ENCODE data around the gene RFTN2.
"Not testable (repeated sequence)": the region's sequence is repeated elsewhere in the genome, so short reads cannot be mapped to it uniquely, and the experiment has no call there.

The RFTN2 gene

GRCh38 chr2:197675711-197676188 lies 363 bp upstream of the RFTN2 start:
- DNase-seq (ENCODE audit: low read depth in 2 of 2): no peak

GRCh38 chr2:197674591-197674990 lies 796 bp downstream of the RFTN2 start:
- no peak for DNase-seq (ENCODE audit: low read depth in 2 of 2)

GRCh38 chr2:197674060-197674459 lies 1.3 kb downstream of the RFTN2 start:
- DNase-seq (ENCODE audit: low read depth in 2 of 2): no peak

- DNase-seq (ENCODE audit: low read depth in 2 of 2): no peak
Measured at GRCh38 chr2:197673606-197674005, 1.8 kb downstream of the RFTN2 start.

- DNase-seq (ENCODE audit: low read depth in 2 of 2): no peak
Measured at GRCh38 chr2:197673106-197673505, 2.3 kb downstream of the RFTN2 start.

GRCh38 chr2:197672371-197672893 lies 3.0 kb downstream of the RFTN2 start:
- DNase-seq (ENCODE audit: low read depth in 2 of 2): no peak

GRCh38 chr2:197669077-197669476 lies 6.3 kb downstream of the RFTN2 start:
- DNase-seq (ENCODE audit: low read depth in 2 of 2): no peak

- no peak for DNase-seq (ENCODE audit: low read depth in 2 of 2)
Measured at GRCh38 chr2:197668296-197668695, 7.1 kb downstream of the RFTN2 start.

GRCh38 chr2:197666277-197666676 lies 9.1 kb downstream of the RFTN2 start:
- no peak for DNase-seq (ENCODE audit: low read depth in 2 of 2)

- DNase-seq (ENCODE audit: low read depth in 2 of 2): no peak
Measured at GRCh38 chr2:197661626-197662025, 13.8 kb downstream of the RFTN2 start.

- no peak for DNase-seq (ENCODE audit: low read depth in 2 of 2)
Measured at GRCh38 chr2:197657562-197657961, 17.8 kb downstream of the RFTN2 start.

GRCh38 chr2:197647961-197648690 lies 27.3 kb downstream of the RFTN2 start:
- no peak for DNase-seq (ENCODE audit: low read depth in 2 of 2)

GRCh38 chr2:197641666-197642065 lies 33.7 kb downstream of the RFTN2 start:
- no peak for DNase-seq (ENCODE audit: low read depth in 2 of 2)

GRCh38 chr2:197640571-197641122 lies 34.7 kb downstream of the RFTN2 start:
- not testable (repeated sequence) for DNase-seq (ENCODE audit: low read depth in 2 of 2)

- DNase-seq (ENCODE audit: low read depth in 2 of 2): no peak
Measured at GRCh38 chr2:197633109-197633657, 42.2 kb downstream of the RFTN2 start.

- no peak for DNase-seq (ENCODE audit: low read depth in 2 of 2)
Measured at GRCh38 chr2:197628043-197628500, 47.3 kb downstream of the RFTN2 start.

GRCh38 chr2:197626965-197627625 lies 48.3 kb downstream of the RFTN2 start:
- DNase-seq (ENCODE audit: low read depth in 2 of 2): no peak

- no peak for DNase-seq (ENCODE audit: low read depth in 2 of 2)
Measured at GRCh38 chr2:197620133-197620532, 55.3 kb downstream of the RFTN2 start.

GRCh38 chr2:197615016-197615652 lies 60.3 kb downstream of the RFTN2 start:
- DNase-seq (ENCODE audit: low read depth in 2 of 2): no peak

GRCh38 chr2:197614532-197614931 lies 60.9 kb downstream of the RFTN2 start:
- DNase-seq (ENCODE audit: low read depth in 2 of 2): no peak

- DNase-seq (ENCODE audit: low read depth in 2 of 2): no peak
Measured at GRCh38 chr2:197613509-197613987, 61.8 kb downstream of the RFTN2 start.

- no peak for DNase-seq (ENCODE audit: low read depth in 2 of 2)
Measured at GRCh38 chr2:197606180-197606579, 69.2 kb downstream of the RFTN2 start.

All from stimulated activated CD8-positive, alpha-beta memory T cell treated with anti-CD3 and anti-CD28 coated beads, Interleukin-15, amount 100 ng/mL, for 4 hours (primary cell).